CD4-positive, alpha-beta T cell treated with Interferon alpha-2 for 1 hour (primary cell): ENCODE data around the gene RAB6C.
"Not testable (repeated sequence)": the region's sequence is repeated elsewhere in the genome, so short reads cannot be mapped to it uniquely, and the experiment has no call there.

Experiments used
- DNase-seq, 2 donors: peaks; one replicate each; pipeline ENCODE4 v3.0.0-alpha.2; 2020 to 2022

The RAB6C gene

GRCh38 chr2:129996657-129997237 lies 17.3 kb downstream of the RAB6C start:
- not testable (repeated sequence) for DNase-seq

- not testable (repeated sequence) for DNase-seq
Observed at GRCh38 chr2:129998771-129999170, 19.3 kb downstream of the RAB6C start.

DNA sequence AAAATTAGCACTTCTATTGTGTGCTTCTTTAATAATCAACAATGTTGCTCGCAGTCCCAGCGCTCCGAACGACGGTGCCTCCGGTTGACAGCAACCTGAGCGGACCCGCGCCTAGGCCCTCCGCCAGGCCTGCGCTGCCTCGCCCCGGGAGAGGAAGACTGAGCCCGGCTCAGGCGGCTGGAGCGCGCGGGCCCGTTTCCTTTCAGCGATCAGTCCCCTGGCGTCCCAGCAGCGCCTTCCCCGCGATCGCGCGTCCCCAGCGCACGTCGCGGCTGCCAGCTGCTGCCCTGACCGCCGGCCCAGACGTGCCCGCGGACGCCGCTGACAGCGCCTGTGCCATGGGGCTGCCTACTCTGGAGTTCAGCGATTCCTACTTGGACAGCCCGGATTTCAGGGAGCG lies 26.4 kb downstream of the RAB6C start:
- DNase-seq = not testable (repeated sequence)

GRCh38 chr2:130016701-130017100 lies 37.2 kb downstream of the RAB6C start:
- not testable (repeated sequence) for DNase-seq

GRCh38 chr2:130019402-130019801 lies 39.9 kb downstream of the RAB6C start:
- DNase-seq = no peak

DNA sequence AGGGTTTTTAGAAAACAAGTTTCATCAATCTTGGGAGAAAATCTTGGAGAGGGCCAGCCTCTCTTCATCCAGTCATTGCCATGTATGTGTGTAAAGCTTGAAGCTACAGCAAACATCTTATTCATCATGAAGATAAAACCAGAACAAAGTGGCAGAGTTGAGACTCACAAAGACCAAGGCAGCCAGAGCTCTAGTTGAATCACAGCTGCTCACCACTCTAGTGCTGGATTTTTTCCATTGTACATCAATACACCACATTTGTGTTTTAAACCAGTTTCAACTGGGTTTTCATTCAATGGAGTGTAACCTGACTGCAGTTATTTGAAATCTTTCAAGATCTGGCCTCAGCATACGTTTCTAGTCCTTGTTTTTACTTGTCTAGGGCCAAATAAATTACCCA lies 40.6 kb downstream of the RAB6C start:
- not testable (repeated sequence) for DNase-seq

- not testable (repeated sequence) for DNase-seq
Observed at GRCh38 chr2:130025931-130026330, 46.5 kb downstream of the RAB6C start.
